HepG2 (cell line): ENCODE data around the gene PPCDC. TPM values are rescaled to one million over a fixed set of nuclear protein-coding genes. Genes with fewer than 3 reads are reported as not detected.

ENCODE experiments used
- ATAC-seq: fragments of 200-7000 bp; cut with Tn5 transposase; 3 replicates; pipeline ENCODE4 v1.9.1; 2020; ENCODE audit warnings: mild to moderate bottlenecking, moderate library complexity
- BruUV-seq: library from RNA; stranded (reverse); fragments of 400-500 nt; replicated peaks from 2 replicates; lab custom pipeline; 2021; lab: Mats Ljungman, UMichigan
- CTCF ChIA-PET: fragments of 300-600 bp; formaldehyde crosslinking; extraction: SDS; loops from one replicate; lab custom pipeline; 2021; ENCODE audit warnings: low total read pairs, inconsistent platforms, low intra/inter-chr PET ratio; lab: Yijun Ruan, JAX
- POLR2A ChIA-PET: fragments of 350-600 bp; sonication (Branson Sonifier 250); formaldehyde crosslinking; loops from one replicate; lab custom pipeline; 2020; ENCODE audit warnings: antibody characterized with exemption, inconsistent platforms; lab: Yijun Ruan, JAX
- DNase-seq: peaks from one replicate; pipeline ENCODE4 v3.0.0-alpha.2; 2015; ENCODE audit warnings: low spot score
- FAIRE-seq: peaks from 3 replicates; lab custom pipeline; 2011; peaks lifted over from hg19 to GRCh38; lab: Jason Lieb, UNC
- H2AFZ ChIP-seq: one replicate; pipeline ENCODE4 v1.6.1; 2011; ENCODE audit warnings: low read length, inconsistent platforms
- H3K27ac ChIP-seq: fragments of 300-600 bp; 3 replicates; pipeline ENCODE4 v1.8.0; 2011; ENCODE audit warnings: mixed run types, mild to moderate bottlenecking, mixed read lengths, low read length, inconsistent platforms; ENCODE audit not compliant: insufficient read depth; ENCODE audit errors: extremely low read length
- H3K27me3 ChIP-seq, 2 experiments: fragments of 200-600 bp in 1 of 2; 2 replicates in 1 of 2; 3 replicates in 1 of 2; pipeline versions ENCODE4 v1.6.0 to v1.8.0; 2011; ENCODE audit warnings: low read length in 2 of 2, mild to moderate bottlenecking in 2 of 2, moderate library complexity in 2 of 2, inconsistent platforms in 1 of 2; ENCODE audit not compliant: insufficient read depth in 2 of 2, control insufficient read depth in 1 of 2
- H3K36me3 ChIP-seq, 2 experiments: fragments of 200-600 bp in 1 of 2; replicated peaks in 1 of 2; 2 replicates in 1 of 2; 3 replicates in 1 of 2; pipeline versions ENCODE4 v1.5.1 to v1.8.0; 2011; ENCODE audit warnings: low read length in 2 of 2, inconsistent platforms in 1 of 2; ENCODE audit not compliant: insufficient read depth in 2 of 2, control insufficient read depth in 1 of 2
- H3K4me1 ChIP-seq: 2 replicates; pipeline ENCODE4 v1.5.1; 2012; ENCODE audit warnings: low read length, inconsistent platforms; ENCODE audit not compliant: insufficient read depth
- H3K4me2 ChIP-seq: 2 replicates; pipeline ENCODE4 v1.6.0; 2011; ENCODE audit warnings: low read depth, low read length, inconsistent platforms
- H3K4me3 ChIP-seq, 3 experiments: fragments of 200-600 bp in 1 of 3; sonication (generic), shearing (Covaris generic) in 1 of 3; replicated peaks in 1 of 3; 2 replicates each; pipeline ENCODE4 v1.5.1; 2011 to 2016; ENCODE audit warnings: low read length in 3 of 3, inconsistent platforms in 2 of 3, low read depth in 2 of 3, mild to moderate bottlenecking in 2 of 3, control low read depth in 1 of 3, mixed read lengths in 1 of 3; ENCODE audit not compliant: insufficient read depth in 1 of 3
- H3K79me2 ChIP-seq: one replicate; pipeline ENCODE4 v1.6.1; 2011; ENCODE audit warnings: low read length, inconsistent platforms; ENCODE audit not compliant: insufficient read depth
- H3K9ac ChIP-seq: 2 replicates; pipeline ENCODE4 v1.6.0; 2011; ENCODE audit warnings: mild to moderate bottlenecking, low read depth, low read length, inconsistent platforms; ENCODE audit not compliant: insufficient read depth
- H3K9me3 ChIP-seq: 2 replicates; pipeline ENCODE4 v1.5.1; 2012; ENCODE audit warnings: mild to moderate bottlenecking, low read length
- H4K20me1 ChIP-seq: 2 replicates; pipeline ENCODE4 v1.6.0; 2011; ENCODE audit warnings: inconsistent platforms, mild to moderate bottlenecking, low read length, moderate library complexity; ENCODE audit not compliant: insufficient read depth
- AHR ChIP-seq: IDR thresholded peaks from 2 replicates; pipeline ENCODE4 v1.6.1; 2018; ENCODE audit warnings: missing genetic modification reagents, missing compliant biosample characterization
- DMTF1 ChIP-seq: sonication (generic); formaldehyde crosslinking; IDR thresholded peaks from 2 replicates; pipeline ENCODE4 v1.4.0; 2020; ENCODE audit warnings: mild to moderate bottlenecking, missing genetic modification reagents
- PRDM15 ChIP-seq: sonication (generic); formaldehyde crosslinking; IDR thresholded peaks from 2 replicates; pipeline ENCODE4 v1.4.0; 2020; ENCODE audit warnings: missing genetic modification reagents
- RFX5 ChIP-seq: IDR thresholded peaks from 2 replicates; pipeline ENCODE4 v1.6.1; 2011; ENCODE audit warnings: low read depth, low read length, improper control_type of control experiment
- TFDP2 ChIP-seq: sonication (generic); formaldehyde crosslinking; IDR thresholded peaks from 2 replicates; pipeline ENCODE4 v1.4.0; 2020; ENCODE audit warnings: missing genetic modification reagents
- TRIM22 ChIP-seq: fragments of 450-650 bp; IDR thresholded peaks from 2 replicates; pipeline ENCODE4 v1.6.1; 2017
- ZKSCAN8 ChIP-seq: IDR thresholded peaks from 2 replicates; pipeline ENCODE4 v1.6.1; 2016; ENCODE audit warnings: borderline replicate concordance, missing genetic modification reagents, missing compliant biosample characterization
- ZNF296 ChIP-seq: sonication (generic); formaldehyde crosslinking; conservative IDR thresholded peaks from 2 replicates; pipeline ENCODE4 v1.5.0; 2020; ENCODE audit warnings: mild to moderate bottlenecking, missing genetic modification reagents
- ZNF350 ChIP-seq: sonication (generic); formaldehyde crosslinking; IDR thresholded peaks from 2 replicates; pipeline ENCODE4 v1.4.0; 2020; ENCODE audit warnings: mild to moderate bottlenecking, low read depth, missing genetic modification reagents, borderline replicate concordance
- ZNF546 ChIP-seq: sonication (generic); formaldehyde crosslinking; conservative IDR thresholded peaks from 2 replicates; pipeline ENCODE4 v1.8.1; 2023; ENCODE audit warnings: mild to moderate bottlenecking, missing genetic modification reagents
- ZNF598 ChIP-seq: sonication (generic); formaldehyde crosslinking; IDR thresholded peaks from 2 replicates; pipeline ENCODE4 v1.5.1; 2020; ENCODE audit warnings: mild to moderate bottlenecking, missing genetic modification reagents, borderline replicate concordance
- ZNF644 ChIP-seq: IDR thresholded peaks from 2 replicates; pipeline ENCODE4 v1.6.1; 2016; ENCODE audit warnings: low read depth
- WGBS: methylation state at CpG from one replicate; pipeline ENCODE4 v1.1.6; 2017; ENCODE audit warnings: low lambda C conversion rate; 5-methylcytosine and 5-hydroxymethylcytosine counted together
- in situ Hi-C: cut with HindIII; loops from 2 replicates; pipeline ENCODE4 v1.10.0; 2017; ENCODE audit warnings: low pct_unique_long_range_greater_than_20kb; ENCODE audit not compliant: extremely low pct_ligation_motif_present
- intact Hi-C: fragments of 100-400 bp; cut with micrococcal nuclease; formaldehyde crosslinking; loops from one replicate; pipeline ENCODE4 v1.10.0; 2022; ENCODE audit not compliant: unreplicated experiment
- polyA plus RNA-seq, 8 experiments: library from polyadenylated mRNA; depleted of rRNA in 3 of 8; stranded (reverse) in 7 of 8; unstranded in 1 of 8; fragments of >200 nt; fragmentation: Illumina TruSeq in 4 of 8; extraction: Trizol in 4 of 8; gene quantifications; 2 replicates each; pipeline versions ENCODE4 v1.2.1 to v1.2.3, GENCODE V29; 2011 to 2016; ENCODE audit warnings: low read depth in 4 of 8, missing spikeins in 1 of 8, mixed read lengths in 1 of 8; ENCODE audit not compliant: insufficient read depth in 1 of 8
- total RNA-seq, 5 experiments: library from RNA; depleted of rRNA; stranded (reverse); fragments of >200 nt; fragmentation: Illumina TruSeq; extraction: Trizol; gene quantifications; 2 replicates each; pipeline ENCODE4 v1.2.3, GENCODE V29; 2016; ENCODE audit warnings: low read depth in 1 of 5

Gene PPCDC
- total and polyA plus RNA-seq, 2 of the 13 experiments (the other 11 are each of a cell fraction or from before 2014, with no cell fraction given), result 12.3 to 12.8 TPM

- TF ChIP-seq PRDM15, result no peak
- TF ChIP-seq ZNF644 (CRISPR knock-in tag), result no peak
- no peak for TF ChIP-seq ZNF546
- no peak for TF ChIP-seq ZNF350
- TF ChIP-seq RFX5, result no peak
- no peak for TF ChIP-seq ZKSCAN8
- TF ChIP-seq ZNF296 (CRISPR knock-in tag), result no peak
Observed at GRCh38 chr15:75030424-75030823, 7.0 kb downstream of the PPCDC start (continued).

GRCh38 chr15:75031848-75032247, 8.5 kb downstream of the PPCDC start:
- in situ Hi-C loops (no loop called here), intact Hi-C loops (loop anchor here (10.0 kb wide), 1 partner anchor 273 kb away; no protein-coding TSS in a partner anchor)
- 95% methylated on average over 4 of the region's 4 CpGs for WGBS
- Histone ChIP-seq H3K4me2 (no peak overlapping the region), H3K4me3 (no peak overlapping the region), H2AFZ (no peak overlapping the region), H3K9me3 (no peaks in the 10 kb centered on the region), H3K27me3 (no peaks in the 10 kb centered on the region), H3K79me2 (no peaks in the 10 kb centered on the region), H3K27ac (no peak overlapping the region), H3K9ac (no peak overlapping the region), H3K36me3 (peaks cover 0 to 4% of the 10 kb centered on the region in 2 experiments; a peak in 3 of 5 replicates), H3K4me1 (peaks cover 37% of the 10 kb centered on the region), H4K20me1 (no peaks in the 10 kb centered on the region)
- FAIRE-seq (no peak), ATAC-seq (no peak), DNase-seq (no peak)
- CTCF ChIA-PET, result no interaction called here
- no TSS peak for BruUV-seq
- POLR2A ChIA-PET, result no interaction called here
- TF ChIP-seq TRIM22, result no peak
- TF ChIP-seq ZNF598, result no peak
- no peak for TF ChIP-seq DMTF1
- no peak for TF ChIP-seq AHR (CRISPR knock-in tag)
- TF ChIP-seq TFDP2 (CRISPR knock-in tag), result no peak
